NCI-H2029 treated with DMSO at 0.1 percent for 48 hours (cell line): ENCODE measurements around the gene HIP1.
"Not testable (repeated sequence)": the region's sequence is repeated elsewhere in the genome, so short reads cannot be mapped to it uniquely, and the experiment has no call there.

ENCODE experiments used
- DNase-seq: peaks from one replicate; lab custom pipeline; 2025; lab: John Stamatoyannopoulos, UW

HIP1 gene

GRCh38 chr7:75492020-75492419, 246.7 kb downstream of the HIP1 start, which contains the start of gene SPDYE5:
TSS of gene SPDYE5 (plus strand) at chr7:75492320. CDS start at chr7:75494048, 1,728 bp downstream.
- DNase-seq: not testable (repeated sequence)

- DNase-seq: peak; percentile 4
These were observed 252.6 kb downstream of the HIP1 start, which contains the start of gene POM121C for GRCh38 chr7:75485979-75486643. TSS of gene POM121C (minus strand) at chr7:75486299. CDS start at chr7:75441496, 44,803 bp downstream.

- not testable (repeated sequence) for DNase-seq
These were observed 253.3 kb downstream of the HIP1 start for GRCh38 chr7:75485355-75485978.
